Upper lobe of left lung (tissue), 4 donors: ENCODE data around the gene NDUFS1.

Source experiments
- CTCF ChIP-seq, 6 experiments: fragments of 450-650 bp in 4 of 6; fragments of 200-600 bp in 2 of 6; sonication (generic) in 2 of 6; IDR thresholded peaks; one replicate each; pipeline ENCODE4 v1.5.1; 2016 to 2019; ENCODE audit warnings: antibody characterized with exemption in 6 of 6
- POLR2A ChIP-seq, 4 donors: fragments of 450-650 bp; IDR thresholded peaks; one replicate each; pipeline ENCODE4 v1.5.1; 2016 to 2017; ENCODE audit warnings: antibody characterized with exemption in 4 of 4, mild to moderate bottlenecking in 2 of 4
- POLR2AphosphoS5 ChIP-seq, 2 donors: sonication (generic); formaldehyde crosslinking; IDR thresholded peaks; one replicate each; pipeline ENCODE4 v1.5.1; 2017; ENCODE audit warnings: antibody characterized with exemption in 2 of 2

- TF ChIP-seq POLR2A (IDR thresholded peaks at IDR 0.05) (no peak), POLR2AphosphoS5 (IDR thresholded peaks at IDR 0.05) (no peak), CTCF (IDR thresholded peaks at IDR 0.05) (no peak)
These were observed 5.0 kb downstream of the NDUFS1 start for GRCh38 chr2:206154197-206154596.
